HCT116 (cell line): ENCODE data around the gene TCF7L2. TPM values are rescaled to one million over a fixed set of nuclear protein-coding genes. Genes with fewer than 3 reads are reported as not detected.

Experiments used
- ATAC-seq: fragments of 200-7000 bp; cut with Tn5 transposase; 2 replicates; pipeline ENCODE4 v1.9.1; 2020; ENCODE audit warnings: mild to moderate bottlenecking, moderate library complexity
- BruUV-seq: library from RNA; stranded (reverse); fragments of 400-500 nt; replicated peaks from 2 replicates; lab custom pipeline; 2021; lab: Mats Ljungman, UMichigan
- CTCF ChIA-PET: fragments of 300-600 bp; sonication (Branson Sonifier 250); formaldehyde crosslinking; loops from one replicate; lab custom pipeline; 2021; ENCODE audit warnings: antibody characterized with exemption; lab: Charles Lee
- POLR2A ChIA-PET: fragments of 300-600, 350-600 bp; sonication (Branson Sonifier 250); formaldehyde crosslinking; loops from one replicate; lab custom pipeline; 2021; ENCODE audit warnings: antibody characterized with exemption; lab: Charles Lee
- RAD21 ChIA-PET, 2 experiments: fragments of 300-600 bp; sonication (Branson Sonifier 250); formaldehyde crosslinking; loops; one replicate each; lab custom pipeline; 2023; ENCODE audit warnings: low total read pairs in 2 of 2; ENCODE audit not compliant: uncharacterized antibody in 2 of 2, unreplicated experiment in 2 of 2, low non-redundant PET in 1 of 2; lab: Charles Lee
- DNase-seq: peaks from one replicate; pipeline ENCODE4 v3.0.0-alpha.2; 2010; ENCODE audit warnings: low read depth, low spot score
- H2AFZ ChIP-seq: fragments of 200-600 bp; shearing (Covaris generic), sonication (generic); 2 replicates; pipeline ENCODE4 v1.6.1; 2017; ENCODE audit warnings: low read depth, mixed run types, mixed read lengths, antibody characterized with exemption, low read length; ENCODE audit not compliant: poor library complexity, severe bottlenecking
- H3K27ac ChIP-seq: 2 replicates; pipeline ENCODE4 v1.5.1; 2012; ENCODE audit warnings: low read depth, low read length
- H3K27me3 ChIP-seq: fragments of 200-600 bp; sonication (generic); 2 replicates; pipeline ENCODE4 v1.6.1; 2016; ENCODE audit warnings: mixed run types, low read length, mixed read lengths; ENCODE audit not compliant: insufficient read depth
- H3K36me3 ChIP-seq, 2 experiments: fragments of 200-500 bp in 1 of 2; fragments of 200-600 bp in 1 of 2; sonication (Bioruptor generic) in 1 of 2; sonication (generic) in 1 of 2; 2 replicates each; pipeline versions ENCODE4 v1.5.1 to v1.6.1; 2014 to 2016; ENCODE audit warnings: low read length in 2 of 2, inconsistent platforms in 1 of 2, mixed read lengths in 1 of 2, mixed run types in 1 of 2; ENCODE audit not compliant: insufficient read depth in 2 of 2, control insufficient read depth in 1 of 2
- H3K4me1 ChIP-seq, 2 experiments: fragments of 200-600 bp in 1 of 2; sonication (generic) in 1 of 2; 2 replicates each; pipeline versions ENCODE4 v1.5.1 to v1.6.1; 2012 to 2017; ENCODE audit warnings: low read length in 2 of 2, inconsistent platforms in 1 of 2, mild to moderate bottlenecking in 1 of 2, mixed read lengths in 1 of 2, mixed run types in 1 of 2, moderate library complexity in 1 of 2; ENCODE audit not compliant: insufficient read depth in 2 of 2, control insufficient read depth in 1 of 2
- H3K4me2 ChIP-seq: fragments of 200-600 bp; sonication (generic); 2 replicates; pipeline ENCODE4 v1.6.1; 2017; ENCODE audit warnings: mixed run types, low read length, mixed read lengths
- H3K4me3 ChIP-seq, 2 experiments: fragments of 200-600 bp in 1 of 2; sonication (generic) in 1 of 2; replicated peaks in 1 of 2; 2 replicates each; pipeline ENCODE4 v1.5.1; 2011 to 2016; ENCODE audit warnings: low read length in 2 of 2, control low read depth in 1 of 2, low read depth in 1 of 2, mild to moderate bottlenecking in 1 of 2, mixed read lengths in 1 of 2, mixed run types in 1 of 2
- H3K79me2 ChIP-seq: fragments of 200-600 bp; sonication (generic); 2 replicates; pipeline ENCODE4 v1.6.1; 2017; ENCODE audit warnings: mild to moderate bottlenecking, mixed run types, low read length, moderate library complexity, mixed read lengths; ENCODE audit not compliant: insufficient read depth
- H3K9ac ChIP-seq: fragments of 200-600 bp; sonication (generic); 2 replicates; pipeline ENCODE4 v1.6.1; 2016; ENCODE audit warnings: low read length, mixed read lengths
- H3K9me2 ChIP-seq: fragments of 200-600 bp; sonication (generic), shearing (Covaris generic); 2 replicates; pipeline ENCODE4 v1.6.1; 2017; ENCODE audit warnings: mixed run types, mild to moderate bottlenecking, moderate library complexity; ENCODE audit not compliant: insufficient read depth
- H3K9me3 ChIP-seq, 2 experiments: fragments of 200-500 bp in 1 of 2; fragments of 200-600 bp in 1 of 2; sonication (Bioruptor generic) in 1 of 2; sonication (generic) in 1 of 2; 2 replicates each; pipeline ENCODE4 v1.6.1; 2014 to 2017; ENCODE audit warnings: low read length in 2 of 2, mixed read lengths in 2 of 2, inconsistent platforms in 1 of 2, low read depth in 1 of 2, mild to moderate bottlenecking in 1 of 2, mixed run types in 1 of 2, moderate library complexity in 1 of 2; ENCODE audit not compliant: control insufficient read depth in 1 of 2, insufficient read depth in 1 of 2
- H4K20me1 ChIP-seq: fragments of 200-600 bp; sonication (generic), shearing (Covaris generic); 2 replicates; pipeline ENCODE4 v1.6.1; 2017; ENCODE audit warnings: mixed run types, mild to moderate bottlenecking, moderate library complexity; ENCODE audit not compliant: insufficient read depth
- CBX3 ChIP-seq: IDR thresholded peaks from 2 replicates; pipeline ENCODE4 v1.6.1; 2012; ENCODE audit warnings: low read depth
- CEBPB ChIP-seq: IDR thresholded peaks from 2 replicates; pipeline ENCODE4 v1.6.1; 2012; ENCODE audit warnings: low read depth
- EGR1 ChIP-seq: IDR thresholded peaks from 2 replicates; pipeline ENCODE4 v1.6.1; 2012; ENCODE audit warnings: low read depth
- ELF1 ChIP-seq: IDR thresholded peaks from 2 replicates; pipeline ENCODE4 v1.6.1; 2012; ENCODE audit warnings: low read depth, borderline replicate concordance
- FOSL1 ChIP-seq: IDR thresholded peaks from 2 replicates; pipeline ENCODE4 v1.6.1; 2012; ENCODE audit warnings: low read depth
- JUND ChIP-seq: IDR thresholded peaks from 2 replicates; pipeline ENCODE4 v1.6.1; 2012
- POLR2A ChIP-seq: IDR thresholded peaks from 2 replicates; pipeline ENCODE4 v1.7.0; 2011; ENCODE audit warnings: borderline replicate concordance; ENCODE audit not compliant: insufficient read depth, insufficient read length; ENCODE audit errors: extremely low read depth
- POLR2AphosphoS5 ChIP-seq: IDR thresholded peaks from 2 replicates; pipeline ENCODE4 v1.6.1; 2011; ENCODE audit warnings: mild to moderate bottlenecking, low read depth, low read length, moderate library complexity
- RAD21 ChIP-seq: IDR thresholded peaks from 2 replicates; pipeline ENCODE4 v1.6.1; 2012; ENCODE audit warnings: low read depth, mild to moderate bottlenecking
- SIN3A ChIP-seq: IDR thresholded peaks from 2 replicates; pipeline ENCODE4 v1.6.1; 2012; ENCODE audit warnings: low read depth
- SP1 ChIP-seq: IDR thresholded peaks from 2 replicates; pipeline ENCODE4 v1.6.1; 2012; ENCODE audit warnings: low read depth
- YY1 ChIP-seq: IDR thresholded peaks from 2 replicates; pipeline ENCODE4 v1.6.1; 2011; ENCODE audit warnings: low read length, low read depth, moderate library complexity, mild to moderate bottlenecking; ENCODE audit not compliant: insufficient replicate concordance; ENCODE audit errors: extremely low read depth
- ZFX ChIP-seq: fragments of 450-650 bp; IDR thresholded peaks from 2 replicates; pipeline ENCODE4 v1.6.1; 2017
- intact Hi-C: fragments of 100-400 bp; cut with micrococcal nuclease; formaldehyde crosslinking; loops from 2 replicates; pipeline ENCODE4 v1.10.0; 2022
- total RNA-seq: library from RNA; stranded (reverse); gene quantifications from one replicate; pipeline ENCODE4 v1.2.1, GENCODE V29; 2021; ENCODE audit not compliant: unreplicated experiment
- TF ChIP-seq, protein P1 (sequence below): IDR thresholded peaks from 2 replicates; pipeline ENCODE4 v1.6.1; 2012; ENCODE audit warnings: low read depth
- TF ChIP-seq, protein P2 (sequence below): IDR thresholded peaks from 2 replicates; pipeline ENCODE4 v1.6.1; 2012
- TF ChIP-seq, protein P3 (sequence below): IDR thresholded peaks from 2 replicates; pipeline ENCODE4 v1.6.1; 2011; ENCODE audit warnings: mild to moderate bottlenecking, low read length, moderate library complexity; ENCODE audit not compliant: insufficient replicate concordance; ENCODE audit errors: extremely low read depth
- TF ChIP-seq, protein P4 (sequence below): IDR thresholded peaks from 2 replicates; pipeline ENCODE4 v1.6.1; 2012
- TF ChIP-seq, protein P5 (sequence below), 3 experiments: fragments of 200-600 bp in 1 of 3; sonication (generic) in 1 of 3; IDR thresholded peaks in 2 of 3; conservative IDR thresholded peaks in 1 of 3; 2 replicates each; pipeline ENCODE4 v1.5.1; 2012 to 2017; ENCODE audit warnings: low read depth in 2 of 3, low read length in 2 of 3, antibody characterized with exemption in 1 of 3, borderline replicate concordance in 1 of 3, control low read depth in 1 of 3, mild to moderate bottlenecking in 1 of 3, mixed read lengths in 1 of 3, mixed run types in 1 of 3, moderate library complexity in 1 of 3; ENCODE audit not compliant: insufficient read depth in 1 of 3

Gene TCF7L2
- total RNA-seq, 1 experiment from 2014 or later = 164 TPM

DNA sequence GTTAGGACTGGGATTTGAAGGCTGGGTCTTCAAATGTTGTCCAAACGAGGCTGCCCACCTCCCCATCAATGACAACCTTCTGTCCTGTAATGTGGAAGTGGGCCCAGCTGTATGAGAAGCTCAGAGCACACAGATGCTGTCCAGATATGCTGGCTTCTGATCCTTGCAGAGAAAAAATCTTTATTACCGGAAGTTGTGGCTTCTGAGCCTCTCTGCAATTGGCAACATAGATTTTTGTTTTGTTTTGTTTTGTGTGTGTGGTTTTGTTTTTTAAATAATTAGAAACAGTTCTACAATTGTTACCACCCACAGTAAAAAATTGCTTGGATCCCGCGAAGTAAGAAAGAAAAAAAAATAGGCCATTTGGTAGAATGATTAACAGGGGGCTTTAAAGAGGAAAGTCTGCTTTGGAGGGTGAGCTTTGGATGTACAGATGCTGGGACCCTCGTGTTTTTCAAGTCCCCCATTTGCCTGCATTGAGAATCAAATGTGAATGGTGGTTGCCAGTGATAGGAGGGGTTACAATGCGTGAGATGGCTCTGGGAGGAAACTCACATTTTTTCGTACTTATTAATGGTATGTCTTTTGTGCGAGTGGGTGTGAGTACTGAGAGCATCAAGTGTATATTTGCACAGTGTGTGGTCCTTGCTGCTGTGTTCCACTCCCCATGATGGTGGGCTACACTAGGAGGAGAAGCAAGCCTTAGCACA is 153.2 kb downstream of the TCF7L2 start:
- Histone ChIP-seq H3K9ac (no peak overlapping the region), H3K4me2 (no peak overlapping the region), H3K79me2 (peaks cover 91% of the 10 kb centered on the region), H3K9me2 (no peaks in the 10 kb centered on the region), H3K27me3 (no peaks in the 10 kb centered on the region), H2AFZ (no peak overlapping the region), H4K20me1 (peaks cover 22% of the 10 kb centered on the region), H3K27ac (no peak overlapping the region), H3K36me3 (peaks cover 18 to 52% of the 10 kb centered on the region in 2 experiments; a peak in 3 of 4 replicates), H3K4me1 (peaks cover 14 to 44% of the 10 kb centered on the region in 2 experiments; a peak in 3 of 4 replicates), H3K9me3 (no peaks in the 10 kb centered on the region)
- DNase-seq (no peak), ATAC-seq (no peak)
- ChIA-PET CTCF (interaction anchor here (1.0 kb wide), 1 partner anchor 17 kb away, joined by 3 read pairs; no protein-coding TSS in a partner anchor), POLR2A (no interaction called here)
- BruUV-seq = no TSS peak
- intact Hi-C loops = no loop called here
- TF ChIP-seq POLR2A (no peak), ZFX (no peak), SIN3A (no peak), SP1 (no peak), YY1 (no peak), CBX3 (no peak), ELF1 (no peak), JUND (no peak), RAD21 (no peak), POLR2AphosphoS5 (no peak), CEBPB (no peak), EGR1 (no peak), FOSL1 (no peak)
- TF ChIP-seq, protein P1, sequence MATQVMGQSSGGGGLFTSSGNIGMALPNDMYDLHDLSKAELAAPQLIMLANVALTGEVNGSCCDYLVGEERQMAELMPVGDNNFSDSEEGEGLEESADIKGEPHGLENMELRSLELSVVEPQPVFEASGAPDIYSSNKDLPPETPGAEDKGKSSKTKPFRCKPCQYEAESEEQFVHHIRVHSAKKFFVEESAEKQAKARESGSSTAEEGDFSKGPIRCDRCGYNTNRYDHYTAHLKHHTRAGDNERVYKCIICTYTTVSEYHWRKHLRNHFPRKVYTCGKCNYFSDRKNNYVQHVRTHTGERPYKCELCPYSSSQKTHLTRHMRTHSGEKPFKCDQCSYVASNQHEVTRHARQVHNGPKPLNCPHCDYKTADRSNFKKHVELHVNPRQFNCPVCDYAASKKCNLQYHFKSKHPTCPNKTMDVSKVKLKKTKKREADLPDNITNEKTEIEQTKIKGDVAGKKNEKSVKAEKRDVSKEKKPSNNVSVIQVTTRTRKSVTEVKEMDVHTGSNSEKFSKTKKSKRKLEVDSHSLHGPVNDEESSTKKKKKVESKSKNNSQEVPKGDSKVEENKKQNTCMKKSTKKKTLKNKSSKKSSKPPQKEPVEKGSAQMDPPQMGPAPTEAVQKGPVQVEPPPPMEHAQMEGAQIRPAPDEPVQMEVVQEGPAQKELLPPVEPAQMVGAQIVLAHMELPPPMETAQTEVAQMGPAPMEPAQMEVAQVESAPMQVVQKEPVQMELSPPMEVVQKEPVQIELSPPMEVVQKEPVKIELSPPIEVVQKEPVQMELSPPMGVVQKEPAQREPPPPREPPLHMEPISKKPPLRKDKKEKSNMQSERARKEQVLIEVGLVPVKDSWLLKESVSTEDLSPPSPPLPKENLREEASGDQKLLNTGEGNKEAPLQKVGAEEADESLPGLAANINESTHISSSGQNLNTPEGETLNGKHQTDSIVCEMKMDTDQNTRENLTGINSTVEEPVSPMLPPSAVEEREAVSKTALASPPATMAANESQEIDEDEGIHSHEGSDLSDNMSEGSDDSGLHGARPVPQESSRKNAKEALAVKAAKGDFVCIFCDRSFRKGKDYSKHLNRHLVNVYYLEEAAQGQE = no peak
- TF ChIP-seq, protein P2, sequence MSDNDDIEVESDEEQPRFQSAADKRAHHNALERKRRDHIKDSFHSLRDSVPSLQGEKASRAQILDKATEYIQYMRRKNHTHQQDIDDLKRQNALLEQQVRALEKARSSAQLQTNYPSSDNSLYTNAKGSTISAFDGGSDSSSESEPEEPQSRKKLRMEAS = no peak
- TF ChIP-seq, protein P3, sequence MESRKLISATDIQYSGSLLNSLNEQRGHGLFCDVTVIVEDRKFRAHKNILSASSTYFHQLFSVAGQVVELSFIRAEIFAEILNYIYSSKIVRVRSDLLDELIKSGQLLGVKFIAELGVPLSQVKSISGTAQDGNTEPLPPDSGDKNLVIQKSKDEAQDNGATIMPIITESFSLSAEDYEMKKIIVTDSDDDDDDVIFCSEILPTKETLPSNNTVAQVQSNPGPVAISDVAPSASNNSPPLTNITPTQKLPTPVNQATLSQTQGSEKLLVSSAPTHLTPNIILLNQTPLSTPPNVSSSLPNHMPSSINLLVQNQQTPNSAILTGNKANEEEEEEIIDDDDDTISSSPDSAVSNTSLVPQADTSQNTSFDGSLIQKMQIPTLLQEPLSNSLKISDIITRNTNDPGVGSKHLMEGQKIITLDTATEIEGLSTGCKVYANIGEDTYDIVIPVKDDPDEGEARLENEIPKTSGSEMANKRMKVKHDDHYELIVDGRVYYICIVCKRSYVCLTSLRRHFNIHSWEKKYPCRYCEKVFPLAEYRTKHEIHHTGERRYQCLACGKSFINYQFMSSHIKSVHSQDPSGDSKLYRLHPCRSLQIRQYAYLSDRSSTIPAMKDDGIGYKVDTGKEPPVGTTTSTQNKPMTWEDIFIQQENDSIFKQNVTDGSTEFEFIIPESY = no peak
- TF ChIP-seq, protein P4, sequence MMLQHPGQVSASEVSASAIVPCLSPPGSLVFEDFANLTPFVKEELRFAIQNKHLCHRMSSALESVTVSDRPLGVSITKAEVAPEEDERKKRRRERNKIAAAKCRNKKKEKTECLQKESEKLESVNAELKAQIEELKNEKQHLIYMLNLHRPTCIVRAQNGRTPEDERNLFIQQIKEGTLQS = no peak
- TF ChIP-seq, protein P5, sequence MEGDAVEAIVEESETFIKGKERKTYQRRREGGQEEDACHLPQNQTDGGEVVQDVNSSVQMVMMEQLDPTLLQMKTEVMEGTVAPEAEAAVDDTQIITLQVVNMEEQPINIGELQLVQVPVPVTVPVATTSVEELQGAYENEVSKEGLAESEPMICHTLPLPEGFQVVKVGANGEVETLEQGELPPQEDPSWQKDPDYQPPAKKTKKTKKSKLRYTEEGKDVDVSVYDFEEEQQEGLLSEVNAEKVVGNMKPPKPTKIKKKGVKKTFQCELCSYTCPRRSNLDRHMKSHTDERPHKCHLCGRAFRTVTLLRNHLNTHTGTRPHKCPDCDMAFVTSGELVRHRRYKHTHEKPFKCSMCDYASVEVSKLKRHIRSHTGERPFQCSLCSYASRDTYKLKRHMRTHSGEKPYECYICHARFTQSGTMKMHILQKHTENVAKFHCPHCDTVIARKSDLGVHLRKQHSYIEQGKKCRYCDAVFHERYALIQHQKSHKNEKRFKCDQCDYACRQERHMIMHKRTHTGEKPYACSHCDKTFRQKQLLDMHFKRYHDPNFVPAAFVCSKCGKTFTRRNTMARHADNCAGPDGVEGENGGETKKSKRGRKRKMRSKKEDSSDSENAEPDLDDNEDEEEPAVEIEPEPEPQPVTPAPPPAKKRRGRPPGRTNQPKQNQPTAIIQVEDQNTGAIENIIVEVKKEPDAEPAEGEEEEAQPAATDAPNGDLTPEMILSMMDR (IDR thresholded peaks at IDR 0.05 in 2 of 3, conservative IDR thresholded peaks at IDR 0.05 in 1 of 3; ENCODE audit: borderline replicate concordance in 1 of 3, insufficient read depth in 1 of 3, low read depth in 2 of 3, low read length in 2 of 3) = no peak
- TF ChIP-seq, all 23 proteins: peak for 0
- RAD21 ChIA-PET = interaction anchor here in 1 of 2 experiments (0.6 kb wide), 1 partner anchor 87 kb away, joined by 5 read pairs; no protein-coding TSS in a partner anchor
- H3K4me3 ChIP-seq = no peak overlapping the region
